GM12801 (cell line): ENCODE measurements around the gene TMEM214.

Experiments used
- CTCF ChIP-seq: IDR thresholded peaks from one replicate; pipeline ENCODE4 v1.5.1; 2011; ENCODE audit warnings: control low read depth; ENCODE audit not compliant: insufficient read length; ENCODE audit errors: extremely low read depth

Gene TMEM214

DNA sequence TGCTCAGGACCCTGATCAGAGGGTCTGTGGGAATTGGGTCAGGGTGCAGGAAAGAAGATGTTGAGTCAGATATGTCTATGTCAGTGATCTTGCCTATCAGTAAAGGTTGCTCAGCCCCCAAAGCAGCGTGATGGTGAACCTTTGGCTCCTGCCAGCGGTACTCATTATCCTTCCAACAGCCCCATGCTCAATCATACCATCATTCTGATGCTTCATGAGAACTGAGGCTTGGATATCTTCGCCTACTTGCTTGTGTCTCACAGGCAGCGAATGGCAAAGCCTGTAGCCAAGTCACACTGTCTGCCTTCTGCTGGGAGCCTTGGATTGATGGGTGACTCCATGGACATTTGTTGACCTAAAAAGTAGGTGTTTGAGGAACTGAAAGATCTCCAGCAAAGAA, 19.0 kb upstream of the TMEM214 start:
- TF ChIP-seq CTCF: no peak

DNA sequence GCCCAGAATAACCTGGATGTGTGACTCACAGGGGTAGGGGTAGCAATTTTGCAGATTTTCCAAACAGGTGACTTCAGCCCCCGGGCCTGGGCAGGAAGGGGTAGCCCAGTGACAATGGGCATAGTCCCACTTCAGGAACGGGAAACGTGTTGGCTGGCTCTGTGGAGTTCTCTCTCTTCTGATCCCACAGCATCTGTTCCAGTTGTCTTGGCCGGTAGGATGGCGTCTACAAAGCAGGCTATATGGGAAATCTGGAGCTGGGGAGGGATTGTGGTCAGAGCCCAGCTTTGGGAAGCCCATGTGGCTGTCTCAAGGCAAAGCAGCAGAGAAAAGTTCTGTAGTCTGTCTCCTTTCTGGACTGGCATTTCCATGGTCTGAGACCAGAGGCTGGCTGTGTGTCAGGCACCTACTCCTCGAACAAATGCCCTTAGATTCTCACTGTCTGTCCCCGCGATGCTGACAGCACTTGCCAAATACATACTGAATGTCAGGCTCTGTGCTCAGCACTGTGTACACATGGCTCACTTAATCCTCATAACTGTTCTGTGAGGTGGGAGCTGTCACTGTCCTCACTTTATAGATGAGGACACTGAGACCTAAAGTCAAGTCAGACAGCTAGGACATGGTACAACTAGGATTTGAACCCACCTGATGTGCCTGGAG, 17.9 kb upstream of the TMEM214 start:
- no peak for TF ChIP-seq CTCF

DNA sequence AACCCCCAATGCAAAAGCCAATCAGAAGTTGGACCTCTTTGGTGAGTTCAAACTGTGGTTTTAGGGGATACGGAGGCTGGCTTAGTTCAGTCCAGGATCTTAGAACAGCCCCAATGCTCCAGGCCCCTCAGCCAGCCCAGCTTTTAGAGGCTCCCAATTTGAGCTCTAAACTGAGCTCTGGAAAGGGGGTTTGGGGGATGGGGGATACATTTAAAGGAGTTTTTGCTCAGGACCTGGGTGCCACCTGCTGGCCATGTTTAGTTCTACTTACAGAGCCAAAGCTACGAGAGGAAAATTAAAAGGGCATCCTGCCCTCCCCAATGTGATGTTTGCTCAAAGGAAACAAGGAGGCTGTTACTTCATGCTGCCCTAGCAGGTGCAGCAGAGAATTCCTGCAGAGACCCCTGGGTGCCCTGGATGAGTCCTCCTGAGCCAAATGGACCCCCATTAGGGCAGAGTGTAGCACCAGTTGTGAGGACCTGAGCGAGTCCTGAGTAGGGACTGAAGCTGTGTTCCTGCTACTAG, 15.9 kb upstream of the TMEM214 start:
- TF ChIP-seq CTCF: no peak

- TF ChIP-seq CTCF: no peak
Measured at GRCh38 chr2:27018142-27018541, 14.6 kb upstream of the TMEM214 start.

GRCh38 chr2:27019459-27019858, 13.3 kb upstream of the TMEM214 start:
- TF ChIP-seq CTCF: no peak

GRCh38 chr2:27019931-27020855, 12.6 kb upstream of the TMEM214 start:
- TF ChIP-seq CTCF: no peak

DNA sequence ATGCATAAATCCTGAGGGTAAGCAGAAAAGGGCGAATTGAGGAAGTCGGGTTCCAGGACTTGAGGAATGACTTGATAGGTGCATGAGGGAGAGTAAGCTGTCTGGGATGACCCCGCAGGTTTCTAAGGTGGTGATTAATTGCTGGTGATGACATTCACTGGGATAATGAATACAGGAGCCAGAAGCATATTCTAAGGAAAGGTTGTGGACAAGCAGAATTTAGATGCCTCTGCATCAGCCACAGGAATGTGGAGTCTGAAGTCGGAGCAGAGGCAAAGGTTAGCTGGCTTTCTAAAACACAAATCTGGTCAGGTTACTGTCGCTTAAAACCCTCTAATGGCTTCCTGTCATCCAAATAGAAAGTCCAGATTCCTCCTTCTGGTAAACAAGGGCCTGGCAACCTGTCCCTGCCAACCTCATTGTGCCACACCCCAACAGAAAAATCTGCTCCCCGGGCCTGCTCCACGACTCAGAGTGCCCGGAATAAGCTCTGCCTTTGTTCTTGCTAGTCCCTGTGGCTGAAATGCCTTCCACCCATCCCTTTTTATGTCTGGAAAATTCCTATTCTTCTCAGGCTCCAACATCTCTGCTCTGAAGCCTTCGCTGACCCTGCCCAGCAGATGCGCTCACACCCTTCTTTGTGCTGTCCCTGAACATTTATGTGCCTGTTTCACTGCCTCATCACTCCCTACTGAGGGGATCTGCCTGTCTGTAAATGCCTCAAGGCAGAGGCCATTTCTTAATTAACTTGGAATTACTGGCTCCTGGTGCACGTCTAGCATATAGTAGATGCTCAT, 11.3 kb upstream of the TMEM214 start:
- TF ChIP-seq CTCF: no peak
